K562 (cell line): ENCODE measurements around the gene VASH1. TPM values are rescaled to one million over a fixed set of nuclear protein-coding genes. Genes with fewer than 3 reads are reported as not detected.
A peak's percentile ranks its signal among the peaks of the same experiment; 100 is the strongest.

Experiments
- ARNT ChIP-seq, 2 experiments: fragments of 450-650 bp; IDR thresholded peaks; 2 replicates each; pipeline ENCODE4 v1.6.1; 2016; ENCODE audit warnings: mild to moderate bottlenecking in 1 of 2
- ATF7 ChIP-seq: fragments of 450-650 bp; IDR thresholded peaks from 2 replicates; pipeline ENCODE4 v1.7.1; 2014; ENCODE audit warnings: mild to moderate bottlenecking, moderate library complexity
- CBFB ChIP-seq: sonication (generic); formaldehyde crosslinking; IDR thresholded peaks from 2 replicates; pipeline ENCODE4 v1.4.0; 2020; ENCODE audit warnings: mild to moderate bottlenecking, missing genetic modification reagents
- CBX1 ChIP-seq: sonication (generic); IDR thresholded peaks from 2 replicates; pipeline ENCODE4 v1.6.1; 2016; ENCODE audit warnings: antibody characterized with exemption, low read depth, mild to moderate bottlenecking
- CBX8 ChIP-seq: fragments of 200-600 bp; sonication (generic); IDR thresholded peaks from 2 replicates; pipeline ENCODE4 v1.6.1; 2012; ENCODE audit warnings: borderline replicate concordance, mixed run types, low read depth, mild to moderate bottlenecking, moderate library complexity, mixed read lengths, low read length, control low read depth, inconsistent platforms; ENCODE audit not compliant: poor library complexity, severe bottlenecking; ENCODE audit errors: extremely low read depth
- CGGBP1 ChIP-seq: fragments of 250-450 bp; sonication (Bioruptor Pico); IDR thresholded peaks from 2 replicates; pipeline ENCODE4 v1.9.0; 2021; ENCODE audit warnings: mild to moderate bottlenecking
- DNMT1 ChIP-seq: fragments of 450-650 bp; IDR thresholded peaks from 2 replicates; pipeline ENCODE4 v1.6.1; 2016; ENCODE audit warnings: antibody characterized with exemption, mild to moderate bottlenecking
- EGR1 ChIP-seq: fragments of 450-650 bp; conservative IDR thresholded peaks from 2 replicates; pipeline ENCODE4 v1.6.1; 2017; ENCODE audit warnings: mild to moderate bottlenecking
- ESRRA ChIP-seq: fragments of 450-650 bp; IDR thresholded peaks from 2 replicates; pipeline ENCODE4 v1.6.1; 2014; ENCODE audit warnings: low read depth, mild to moderate bottlenecking, moderate library complexity, borderline replicate concordance
- FOXP4 ChIP-seq: sonication (generic); formaldehyde crosslinking; IDR thresholded peaks from 2 replicates; pipeline ENCODE4 v1.8.0; 2022; ENCODE audit warnings: mild to moderate bottlenecking, missing genetic modification reagents, borderline replicate concordance
- HLTF ChIP-seq: fragments of 450-650 bp; IDR thresholded peaks from 2 replicates; pipeline ENCODE4 v1.6.1; 2016
- KDM5B ChIP-seq: fragments of 200-600 bp; sonication (generic); IDR thresholded peaks from 2 replicates; pipeline ENCODE4 v1.6.1; 2012; ENCODE audit warnings: low read depth, mild to moderate bottlenecking, moderate library complexity, low read length, control low read depth, inconsistent platforms; ENCODE audit not compliant: insufficient replicate concordance
- KLF10 ChIP-seq: fragments of 250-450 bp; sonication (Bioruptor Pico); IDR thresholded peaks from 2 replicates; pipeline ENCODE4 v1.6.1; 2021; ENCODE audit warnings: matching md5 sums
- MAFF ChIP-seq: IDR thresholded peaks from 2 replicates; pipeline ENCODE4 v1.6.1; 2012; ENCODE audit warnings: low read length, improper control_type of control experiment
- MCM5 ChIP-seq: fragments of 450-650 bp; IDR thresholded peaks from 2 replicates; pipeline ENCODE4 v1.6.1; 2016; ENCODE audit warnings: low read depth
- NBN ChIP-seq: fragments of 450-650 bp; IDR thresholded peaks from 2 replicates; pipeline ENCODE4 v1.6.1; 2016; ENCODE audit warnings: low read depth, mild to moderate bottlenecking
- NFIX ChIP-seq: fragments of 250-450 bp; sonication (Bioruptor Pico); IDR thresholded peaks from 2 replicates; pipeline ENCODE4 v1.4.0; 2020; ENCODE audit warnings: low read depth, mild to moderate bottlenecking, moderate library complexity
- NONO ChIP-seq, 2 experiments: fragments of 200-400 bp in 1 of 2; fragments of 450-650 bp in 1 of 2; formaldehyde crosslinking in 1 of 2; IDR thresholded peaks; 2 replicates each; pipeline ENCODE4 v1.6.1; 2017; ENCODE audit warnings: low read depth in 2 of 2, mild to moderate bottlenecking in 2 of 2, moderate library complexity in 2 of 2, low read length in 1 of 2
- NUFIP1 ChIP-seq: fragments of 450-650 bp; IDR thresholded peaks from 2 replicates; pipeline ENCODE4 v1.6.1; 2018; ENCODE audit not compliant: partially characterized antibody
- SMC3 ChIP-seq: conservative IDR thresholded peaks from 2 replicates; pipeline ENCODE4 v1.6.1; 2011; ENCODE audit warnings: low read depth, low read length, improper control_type of control experiment; ENCODE audit not compliant: insufficient read depth
- SNIP1 ChIP-seq: fragments of 450-650 bp; IDR thresholded peaks from 2 replicates; pipeline ENCODE4 v1.7.1; 2017; ENCODE audit warnings: low read depth, mild to moderate bottlenecking
- SP2 ChIP-seq: IDR thresholded peaks from 2 replicates; pipeline ENCODE4 v1.6.1; 2011; ENCODE audit warnings: mild to moderate bottlenecking, low read depth, low read length, moderate library complexity; ENCODE audit not compliant: poor library complexity, severe bottlenecking; ENCODE audit errors: extremely low read depth
- STAG1 ChIP-seq: sonication (generic); formaldehyde crosslinking; IDR thresholded peaks from 2 replicates; pipeline ENCODE4 v1.5.0; 2020; ENCODE audit warnings: missing genetic modification reagents, borderline replicate concordance
- TCF3 ChIP-seq: sonication (generic); formaldehyde crosslinking; IDR thresholded peaks from 2 replicates; pipeline ENCODE4 v1.4.0; 2020; ENCODE audit warnings: mild to moderate bottlenecking, missing genetic modification reagents
- ZBTB2 ChIP-seq: fragments of 450-650 bp; IDR thresholded peaks from 2 replicates; pipeline ENCODE4 v1.6.1; 2016; ENCODE audit warnings: antibody characterized with exemption
- ZNF217 ChIP-seq: sonication (generic); formaldehyde crosslinking; IDR thresholded peaks from 2 replicates; pipeline ENCODE4 v1.8.0; 2022; ENCODE audit warnings: mild to moderate bottlenecking, missing genetic modification reagents
- polyA plus RNA-seq, 8 experiments: library from polyadenylated mRNA; depleted of rRNA in 4 of 8; stranded (reverse) in 5 of 8; unstranded in 3 of 8; fragments of >200 nt; fragmentation: Nextera tagmentation in 2 of 8; fragmentation: Illumina TruSeq in 1 of 8; extraction: Ambion mirVana in 2 of 8; extraction: Trizol in 1 of 8; gene quantifications; 2 replicates each; pipeline versions ENCODE4 v1.2.1 to v1.2.3, GENCODE V29; 2011 to 2014; ENCODE audit warnings: inconsistent platforms in 1 of 8, missing spikeins in 1 of 8
- total RNA-seq, 7 experiments: library from RNA; depleted of rRNA in 6 of 7; stranded (reverse); fragments of >200 nt in 6 of 7; fragmentation: Illumina TruSeq in 2 of 7; extraction: Trizol in 2 of 7; gene quantifications; 2 replicates each; pipeline versions ENCODE4 v1.2.1 to v1.2.3, GENCODE V29; 2011 to 2021; ENCODE audit warnings: low replicate concordance in 1 of 7

The VASH1 gene
- total and polyA plus RNA-seq, 9 of the 15 experiments (the other 6 are each of a cell fraction or from before 2014, with no cell fraction given), result 0.01 to 0.43 (median 0.13) TPM; not detected in 1

- no peak for TF ChIP-seq MCM5
- TF ChIP-seq ARNT (IDR thresholded peaks at IDR 0.05), result no peak
- TF ChIP-seq MAFF, result no peak
- TF ChIP-seq CBX8, result no peak
- TF ChIP-seq NFIX (CRISPR knock-in tag), result no peak
- TF ChIP-seq NUFIP1, result no peak
- TF ChIP-seq CBFB (CRISPR knock-in tag), result no peak
- no peak for TF ChIP-seq CBX1
- no peak for TF ChIP-seq STAG1 (CRISPR knock-in tag)
- no peak for TF ChIP-seq SNIP1
- no peak for TF ChIP-seq DNMT1
- TF ChIP-seq ZNF217 (CRISPR knock-in tag), result no peak
- TF ChIP-seq EGR1, result peak; percentile 93
- TF ChIP-seq KLF10 (CRISPR knock-in tag), result no peak
- no peak for TF ChIP-seq HLTF
- TF ChIP-seq KDM5B, result peak; percentile 58
- TF ChIP-seq ATF7, result peak; percentile 67
- no peak for TF ChIP-seq SP2
- TF ChIP-seq FOXP4 (CRISPR knock-in tag), result no peak
- no peak for TF ChIP-seq SMC3
- no peak for TF ChIP-seq ZBTB2
- peak; percentile 36; the same call in 1 of the 2 replicates for TF ChIP-seq ESRRA
- TF ChIP-seq NONO (IDR thresholded peaks at IDR 0.05; ENCODE audit: low read depth in 2 of 2, low read length in 1 of 2), result peak; percentile 35 to 74; a peak in 3 of 4 replicates
- peak; percentile 25; the same call in 1 of the 2 replicates for TF ChIP-seq TCF3 (CRISPR knock-in tag)
- no peak; the same call in 1 of the 2 replicates for TF ChIP-seq CGGBP1
- no peak for TF ChIP-seq NBN
Observed at GRCh38 chr14:76812422-76813383, 51.4 kb downstream of the VASH1 start, which contains the start of gene ANGEL1 (continued).
